DOHH2 (cell line): Measurements from ENCODE around the gene SCNM1.

Source experiments
- CTCF ChIP-seq: fragments of 200-600 bp; sonication (generic); IDR thresholded peaks from one replicate; pipeline ENCODE4 v1.5.1; 2014; ENCODE audit warnings: antibody characterized with exemption, mild to moderate bottlenecking, low read depth, low read length; ENCODE audit not compliant: poor library complexity, severe bottlenecking
- EZH2phosphoT487 ChIP-seq: fragments of 200-600 bp; sonication (generic); IDR thresholded peaks from 2 replicates; pipeline ENCODE4 v1.6.1; 2017; ENCODE audit warnings: borderline replicate concordance, mild to moderate bottlenecking, antibody characterized with exemption, low read length, moderate library complexity, mixed read lengths

- TF ChIP-seq CTCF (no peak), EZH2phosphoT487 (no peak)
Observed at GRCh38 chr1:151197863-151198253, 31.9 kb downstream of the SCNM1 start.
